ENCODE measurements around the gene KRTAP19-2. TPM values are rescaled to one million over a fixed set of nuclear protein-coding genes. Genes with fewer than 3 reads are reported as not detected.
"Not testable (repeated sequence)": the region's sequence is repeated elsewhere in the genome, so short reads cannot be mapped to it uniquely, and the experiment has no call there.

The KRTAP19-2 gene
- total RNA-seq: not detected
- long read RNA-seq: 0 reads

DNA sequence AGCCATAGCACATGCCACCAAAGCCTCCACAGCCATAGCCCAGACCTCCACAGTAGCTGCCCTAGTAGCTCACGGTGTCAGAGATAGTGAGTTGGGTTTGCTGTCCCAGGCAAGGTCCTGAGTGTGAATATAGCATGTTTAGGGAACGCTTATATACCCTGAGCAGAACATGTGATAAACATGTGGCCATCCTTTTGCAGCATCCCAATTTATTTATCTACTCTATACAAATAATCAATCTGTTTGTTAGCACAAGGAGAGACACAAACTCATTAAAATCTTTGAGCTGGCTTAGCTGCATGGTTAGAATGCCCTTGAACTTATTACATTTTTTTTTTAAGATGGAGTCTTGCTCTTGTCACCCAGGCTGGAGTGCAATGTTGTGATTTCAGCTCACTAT lies at the start of gene KRTAP19-2:
TSS of gene KRTAP19-2 (minus strand) at position 101 of the 400 bp plus-strand sequence. CDS start at position 13, 88 bp downstream.
- intact Hi-C loops (cut with DNase I): no loop called here
- DNase-seq: no peak
- ATAC-seq: no peak

GRCh38 chr21:30518876-30519275 lies 31.6 kb upstream of the KRTAP19-2 start:
- no peak for ATAC-seq
- intact Hi-C loops (cut with DNase I): no loop called here

GRCh38 chr21:30515681-30516080 lies 28.4 kb upstream of the KRTAP19-2 start:
- DNase-seq (no peak), ATAC-seq (no peak)
- intact Hi-C loops (cut with DNase I): no loop called here

More at GRCh38 chr21:30518876-30519275, 31.6 kb upstream of the KRTAP19-2 start:
- no peak for DNase-seq

- intact Hi-C loops (cut with DNase I); ATAC-seq; DNase-seq: not testable (repeated sequence)
Observed at GRCh38 chr21:30505621-30506205, 18.5 kb upstream of the KRTAP19-2 start.

- intact Hi-C loops (cut with DNase I): no loop called here
- no peak for DNase-seq
- no peak for ATAC-seq
Observed at GRCh38 chr21:30502041-30502440, 14.8 kb upstream of the KRTAP19-2 start, which contains the start of gene KRTAP19-5. TSS of gene KRTAP19-5 (minus strand) at chr21:30502141. CDS start at chr21:30502090, 51 bp downstream.

GRCh38 chr21:30497065-30497464 lies 9.8 kb upstream of the KRTAP19-2 start, which contains the start of gene KRTAP19-4:
TSS of gene KRTAP19-4 (minus strand) at chr21:30497165. CDS start at chr21:30497110, 55 bp downstream.
- DNase-seq: no peak

DNA sequence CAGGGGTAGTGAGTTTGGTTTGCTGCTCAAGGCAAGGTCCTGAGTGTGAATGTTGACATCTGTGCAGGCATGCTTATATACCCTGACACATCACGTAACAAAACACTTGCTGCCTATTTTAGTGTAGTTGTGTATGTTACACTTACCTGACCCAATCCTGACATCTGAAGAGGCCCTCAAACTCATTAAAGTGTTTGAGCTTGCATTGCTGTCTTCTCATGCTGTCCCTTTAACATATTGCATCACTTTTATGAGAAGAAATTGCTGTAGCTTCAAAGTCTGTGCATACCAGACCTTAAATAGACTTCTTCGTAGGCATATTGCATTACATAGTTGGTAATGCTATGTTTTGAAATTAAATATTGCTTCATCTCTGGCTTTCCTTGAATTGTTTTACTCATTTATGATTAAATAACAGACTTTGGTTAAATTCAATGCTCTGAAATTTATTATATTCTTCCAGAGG lies 4.8 kb upstream of the KRTAP19-2 start, which contains the start of gene KRTAP19-3:
TSS of gene KRTAP19-3 (minus strand) at position 51 of the 466 bp plus-strand sequence. CDS start 56 bp downstream, outside the sequence.
- intact Hi-C loops (cut with DNase I): no loop called here
- no peak for ATAC-seq
- DNase-seq: no peak

More at GRCh38 chr21:30497065-30497464, 9.8 kb upstream of the KRTAP19-2 start, which contains the start of gene KRTAP19-4:
- intact Hi-C loops (cut with DNase I): no loop called here
- ATAC-seq: no peak

- ATAC-seq (no peak), DNase-seq (no peak)
- intact Hi-C loops (cut with DNase I): no loop called here
Observed at GRCh38 chr21:30486180-30486579, 1.1 kb downstream of the KRTAP19-2 start.

- ATAC-seq (no peak), DNase-seq (no peak)
- intact Hi-C loops (cut with DNase I): no loop called here
Observed at GRCh38 chr21:30482130-30482529, 5.1 kb downstream of the KRTAP19-2 start.

GRCh38 chr21:30480145-30480544 lies 7.1 kb downstream of the KRTAP19-2 start, which contains the start of gene KRTAP19-1:
TSS of gene KRTAP19-1 (minus strand) at chr21:30480367. CDS start at chr21:30480317, 50 bp downstream.
- no peak for ATAC-seq
- no peak for DNase-seq
- intact Hi-C loops (cut with DNase I): no loop called here

GRCh38 chr21:30479259-30479658 lies 8.0 kb downstream of the KRTAP19-2 start:
- DNase-seq: no peak
- intact Hi-C loops (cut with DNase I): loop anchor here in 1 of 2 donors (5.0 kb wide), 1 partner anchor 88 kb away; no protein-coding TSS in a partner anchor
- ATAC-seq: peak; percentile 27 to 52

DNA sequence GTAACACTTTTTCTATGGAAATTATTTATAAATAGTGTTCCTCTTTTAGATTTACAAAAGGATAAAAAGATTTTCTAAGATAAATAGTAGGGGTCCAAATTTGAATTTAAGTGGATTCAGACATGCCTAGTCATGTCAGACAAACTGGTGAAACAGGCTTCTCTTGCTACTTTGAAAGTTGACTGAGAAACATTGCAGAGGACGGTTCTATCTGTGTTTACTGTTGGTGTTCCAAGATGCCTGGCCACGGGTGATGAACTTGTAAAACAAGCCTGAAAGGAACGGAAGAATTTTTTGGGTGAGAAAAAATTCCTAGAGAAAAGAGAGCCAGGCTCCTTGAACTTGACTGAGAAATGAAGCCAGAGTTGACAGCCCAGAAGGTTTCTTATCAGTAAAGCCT lies 9.2 kb downstream of the KRTAP19-2 start:
- ATAC-seq (no peak), DNase-seq (no peak)
- intact Hi-C loops (cut with DNase I): loop anchor here in 1 of 2 donors (5.0 kb wide), 1 partner anchor 89 kb away; no protein-coding TSS in a partner anchor

GRCh38 chr21:30468900-30469714 lies 18.1 kb downstream of the KRTAP19-2 start:
- no peak for ATAC-seq
- no peak for DNase-seq
- intact Hi-C loops (cut with DNase I): no loop called here

- intact Hi-C loops (cut with DNase I): no loop called here
Observed at GRCh38 chr21:30463713-30464112, 23.5 kb downstream of the KRTAP19-2 start.

GRCh38 chr21:30448514-30448913 lies 38.7 kb downstream of the KRTAP19-2 start:
- intact Hi-C loops (cut with DNase I): loop anchor here in 1 of 2 donors (10.0 kb wide), 1 partner anchor 276 kb away; no protein-coding TSS in a partner anchor
- DNase-seq (no peak), ATAC-seq (no peak)

More at GRCh38 chr21:30463713-30464112, 23.5 kb downstream of the KRTAP19-2 start:
- DNase-seq: no peak
- ATAC-seq: no peak

DNA sequence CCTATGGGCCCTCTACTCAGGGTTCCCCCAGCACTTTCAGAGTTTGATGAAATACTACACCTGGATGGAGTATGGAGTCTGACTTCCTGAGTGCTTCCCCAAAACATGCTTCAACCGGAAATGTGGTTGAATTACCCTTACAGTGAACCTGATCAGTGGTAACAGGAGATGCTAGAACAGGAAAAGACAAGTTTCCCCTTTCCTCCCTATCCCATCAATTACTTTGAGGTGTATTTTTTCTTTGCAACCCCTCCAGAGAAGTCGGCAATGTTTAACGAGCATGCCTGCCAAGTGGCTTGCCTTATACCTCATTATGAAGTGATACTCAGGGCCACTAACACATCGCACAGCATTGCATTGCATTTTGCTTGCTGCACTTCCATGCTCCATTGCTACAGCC lies 40.2 kb downstream of the KRTAP19-2 start:
- no peak for DNase-seq
- intact Hi-C loops (cut with DNase I): loop anchor here in 1 of 2 donors (10.0 kb wide), 1 partner anchor 278 kb away; no protein-coding TSS in a partner anchor
- no peak for ATAC-seq

GRCh38 chr21:30444204-30444603 lies 43.0 kb downstream of the KRTAP19-2 start:
- ATAC-seq (no peak), DNase-seq (no peak)
- intact Hi-C loops (cut with DNase I): loop anchor here (2.0 to 10.0 kb wide), 3 partner anchors 281 to 643 kb away; no protein-coding TSS in a partner anchor

DNA sequence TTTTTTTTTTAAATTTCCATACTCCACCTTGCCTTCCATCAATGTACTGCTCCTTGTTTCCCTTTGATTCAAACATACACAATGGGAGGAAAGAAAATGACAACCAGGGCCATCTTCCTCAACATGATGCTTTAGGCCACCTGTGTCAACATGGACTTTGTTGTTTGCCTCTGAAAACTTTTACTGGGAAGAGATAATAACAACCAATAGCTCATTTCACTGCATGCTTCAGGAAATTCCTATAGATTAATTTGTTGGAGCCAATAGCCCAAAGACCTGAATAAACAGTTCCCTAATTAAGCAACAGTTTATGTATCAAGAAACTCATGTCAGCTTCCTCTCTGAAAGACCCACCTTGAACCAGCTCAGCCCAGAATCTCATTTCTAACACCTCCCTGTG lies 44.0 kb downstream of the KRTAP19-2 start:
- ATAC-seq (no peak), DNase-seq (no peak)
- intact Hi-C loops (cut with DNase I): loop anchor here (5.0 to 10.0 kb wide), 2 partner anchors 282 to 644 kb away; no protein-coding TSS in a partner anchor

- intact Hi-C loops (cut with DNase I): loop anchor here (5.0 to 10.0 kb wide), 3 partner anchors 285 to 647 kb away; no protein-coding TSS in a partner anchor
- DNase-seq (no peak), ATAC-seq (no peak)
Observed at GRCh38 chr21:30439975-30440374, 47.3 kb downstream of the KRTAP19-2 start, which contains the start of gene KRTAP15-1. TSS of gene KRTAP15-1 (plus strand) at chr21:30440275. CDS start at chr21:30440328, 53 bp downstream.

Measured in left cardiac atrium (tissue), 4 donors.